ENCODE results near the gene MAP4K1.
A peak's percentile ranks its signal among the peaks of the same experiment; 100 is the strongest.
"Not testable (repeated sequence)": the region's sequence is repeated elsewhere in the genome, so short reads cannot be mapped to it uniquely, and the experiment has no call there.

Gene MAP4K1

DNA sequence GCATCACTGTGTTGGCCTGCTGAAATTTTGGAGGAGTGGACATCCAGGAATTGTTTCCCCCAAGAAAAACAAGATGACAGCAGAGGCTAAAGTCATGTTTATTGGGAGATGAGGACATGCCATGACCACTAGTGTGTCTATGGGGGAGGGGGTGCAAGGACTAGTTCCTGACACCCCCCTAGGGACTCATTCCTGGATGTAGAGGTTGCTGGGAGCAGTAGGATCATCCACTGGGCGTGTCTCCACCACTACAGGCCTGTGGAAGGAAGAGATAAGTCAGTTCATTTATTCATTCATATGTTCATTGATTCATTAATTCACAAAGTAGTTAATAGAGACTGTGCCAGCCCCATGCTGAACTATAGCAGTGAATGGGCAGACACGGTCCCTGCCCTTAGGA is 30.2 kb downstream of the MAP4K1 start:
- Histone ChIP-seq H3K36me3 (ENCODE audit: insufficient read depth, low read length) (no peaks in the 10 kb centered on the region), H3K9ac (ENCODE audit: low read depth, low read length) (no peak overlapping the region), H3K4me1 (ENCODE audit: insufficient read depth, low read length) (no peaks in the 10 kb centered on the region), H3K9me3 (ENCODE audit: control insufficient read depth, insufficient read depth, low read length) (no peaks in the 10 kb centered on the region)

DNA sequence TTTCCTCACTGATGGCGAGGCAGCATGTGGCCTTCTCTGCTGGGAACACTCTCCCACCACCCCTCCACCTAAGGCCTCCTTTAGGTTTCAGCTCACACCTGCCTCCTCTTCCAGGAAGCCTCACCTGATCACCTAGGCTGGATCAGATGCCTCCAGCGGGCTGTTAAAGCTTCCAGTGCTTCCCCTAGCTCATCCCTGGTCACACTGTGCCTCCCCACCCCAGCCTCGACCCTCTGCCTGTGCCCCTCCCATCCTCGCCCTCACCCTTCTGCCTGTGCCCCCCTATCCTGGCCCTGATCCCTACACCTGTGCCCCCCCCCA is 33.8 kb downstream of the MAP4K1 start:
- Histone ChIP-seq H3K4me1 (ENCODE audit: insufficient read depth, low read length) (no peaks in the 10 kb centered on the region), H3K36me3 (ENCODE audit: insufficient read depth, low read length) (no peaks in the 10 kb centered on the region), H3K9ac (ENCODE audit: low read depth, low read length) (no peak overlapping the region), H3K9me3 (ENCODE audit: control insufficient read depth, insufficient read depth, low read length) (no peaks in the 10 kb centered on the region)

- H3K9me3 ChIP-seq (ENCODE audit: control insufficient read depth, insufficient read depth, low read length) = no peaks in the 10 kb centered on the region
- no peak overlapping the region for H3K9ac ChIP-seq (ENCODE audit: low read depth, low read length)
- no peaks in the 10 kb centered on the region for H3K4me1 ChIP-seq (ENCODE audit: insufficient read depth, low read length)
- H3K36me3 ChIP-seq (ENCODE audit: insufficient read depth, low read length) = no peaks in the 10 kb centered on the region
Measured at GRCh38 chr19:38583219-38583984, 34.4 kb downstream of the MAP4K1 start.

- no peaks in the 10 kb centered on the region for H3K9me3 ChIP-seq (ENCODE audit: control insufficient read depth, insufficient read depth, low read length)
- H3K4me1 ChIP-seq (ENCODE audit: insufficient read depth, low read length) = no peaks in the 10 kb centered on the region
- no peaks in the 10 kb centered on the region for H3K36me3 ChIP-seq (ENCODE audit: insufficient read depth, low read length)
- H3K9ac ChIP-seq (ENCODE audit: low read depth, low read length) = no peak overlapping the region
Measured at GRCh38 chr19:38580080-38580479, 37.7 kb downstream of the MAP4K1 start.

DNA sequence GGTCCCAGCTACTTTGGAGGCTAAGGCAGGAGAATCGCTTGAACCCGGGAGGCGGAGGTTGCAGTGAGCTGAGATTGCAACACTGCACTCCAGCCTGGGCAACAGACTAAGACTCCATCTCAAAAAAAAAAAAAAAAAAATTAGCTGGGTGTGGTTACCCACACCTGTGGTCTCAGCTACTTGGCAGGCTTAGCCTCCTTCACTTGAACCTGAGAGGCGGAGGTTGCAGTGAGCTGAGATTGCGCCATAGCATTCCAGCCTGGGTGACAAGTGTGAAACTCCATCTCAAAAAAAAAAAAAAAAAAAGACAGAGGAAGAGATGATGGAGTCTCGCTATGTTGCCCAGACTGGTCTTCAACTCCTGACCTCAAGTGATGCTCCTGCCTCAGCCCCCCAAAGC is 38.4 kb downstream of the MAP4K1 start:
- H3K4me1 ChIP-seq (ENCODE audit: insufficient read depth, low read length); H3K9me3 ChIP-seq (ENCODE audit: control insufficient read depth, insufficient read depth, low read length); H3K9ac ChIP-seq (ENCODE audit: low read depth, low read length); H3K36me3 ChIP-seq (ENCODE audit: insufficient read depth, low read length): not testable (repeated sequence)

DNA sequence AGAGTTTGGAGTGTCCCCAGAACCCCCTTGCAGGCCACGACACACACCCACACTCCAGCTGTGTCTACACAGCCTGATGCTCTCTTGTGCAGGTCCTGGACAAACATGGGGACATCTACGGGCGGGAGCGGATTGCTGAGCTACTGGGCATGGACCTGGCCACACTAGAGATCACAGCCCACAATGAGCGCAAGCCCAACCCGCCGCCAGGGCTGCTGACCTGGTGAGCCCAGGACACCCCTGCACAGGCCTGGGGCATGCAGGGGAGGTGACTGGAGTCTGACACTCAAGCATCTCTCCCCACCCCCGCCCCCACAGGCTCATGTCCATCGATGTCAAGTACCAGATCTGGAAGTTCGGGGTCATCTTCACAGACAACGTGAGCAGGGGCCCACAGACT is 39.9 kb downstream of the MAP4K1 start:
- H3K9ac ChIP-seq (ENCODE audit: low read depth, low read length) = no peak overlapping the region
- H3K9me3 ChIP-seq (ENCODE audit: control insufficient read depth, insufficient read depth, low read length) = no peaks in the 10 kb centered on the region
- H3K4me1 ChIP-seq (ENCODE audit: insufficient read depth, low read length) = no peaks in the 10 kb centered on the region
- H3K36me3 ChIP-seq (ENCODE audit: insufficient read depth, low read length) = no peaks in the 10 kb centered on the region

DNA sequence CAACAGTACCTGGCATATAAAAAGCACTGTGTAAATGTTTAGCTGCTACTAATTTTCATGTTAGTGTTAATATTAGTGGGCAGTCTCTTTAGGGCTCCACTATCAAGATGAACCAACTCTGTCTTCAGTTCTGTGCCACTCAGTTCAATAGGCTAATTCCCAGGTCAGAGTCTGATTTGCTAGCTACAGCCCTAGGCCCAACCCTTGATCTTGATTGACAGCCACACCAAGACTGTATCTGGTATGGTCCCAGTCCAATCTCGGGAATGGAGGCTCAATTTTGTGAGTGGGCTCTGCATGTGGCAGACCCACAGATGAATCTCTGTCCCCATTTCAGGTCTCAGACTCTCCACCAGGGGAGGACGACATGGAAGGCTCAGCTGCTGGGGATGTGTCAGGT is 46.1 kb downstream of the MAP4K1 start:
- no peak overlapping the region for H3K9ac ChIP-seq (ENCODE audit: low read depth, low read length)
- H3K9me3 ChIP-seq (ENCODE audit: control insufficient read depth, insufficient read depth, low read length) = no peaks in the 10 kb centered on the region
- no peaks in the 10 kb centered on the region for H3K36me3 ChIP-seq (ENCODE audit: insufficient read depth, low read length)
- no peaks in the 10 kb centered on the region for H3K4me1 ChIP-seq (ENCODE audit: insufficient read depth, low read length)

- H3K36me3 ChIP-seq (ENCODE audit: insufficient read depth, low read length) = no peaks in the 10 kb centered on the region
- H3K9me3 ChIP-seq (ENCODE audit: control insufficient read depth, insufficient read depth, low read length) = no peaks in the 10 kb centered on the region
- no peaks in the 10 kb centered on the region for H3K4me1 ChIP-seq (ENCODE audit: insufficient read depth, low read length)
- no peak overlapping the region for H3K9ac ChIP-seq (ENCODE audit: low read depth, low read length)
Measured at GRCh38 chr19:38569368-38569983, 48.3 kb downstream of the MAP4K1 start.

- peak overlapping the region; percentile 24; the same call in 1 of the 2 replicates for H3K9ac ChIP-seq (ENCODE audit: low read depth, low read length)
- 0 out of 2 replicates have a peak, but pooled peaks cover 3% of the 10 kb centered on the region for H3K36me3 ChIP-seq (ENCODE audit: insufficient read depth, low read length)
- H3K9me3 ChIP-seq (ENCODE audit: control insufficient read depth, insufficient read depth, low read length) = no peaks in the 10 kb centered on the region
- no peaks in the 10 kb centered on the region for H3K4me1 ChIP-seq (ENCODE audit: insufficient read depth, low read length)
Measured at GRCh38 chr19:38565691-38566105, 52.1 kb downstream of the MAP4K1 start.

- no peaks in the 10 kb centered on the region for H3K9me3 ChIP-seq (ENCODE audit: control insufficient read depth, insufficient read depth, low read length)
- H3K4me1 ChIP-seq (ENCODE audit: insufficient read depth, low read length) = no peaks in the 10 kb centered on the region
- 0 out of 2 replicates have a peak, but pooled peaks cover 3% of the 10 kb centered on the region for H3K36me3 ChIP-seq (ENCODE audit: insufficient read depth, low read length)
- H3K9ac ChIP-seq (ENCODE audit: low read depth, low read length) = peak overlapping the region; percentile 24; the same call in 1 of the 2 replicates
Measured at GRCh38 chr19:38564981-38565690, 52.6 kb downstream of the MAP4K1 start.

DNA sequence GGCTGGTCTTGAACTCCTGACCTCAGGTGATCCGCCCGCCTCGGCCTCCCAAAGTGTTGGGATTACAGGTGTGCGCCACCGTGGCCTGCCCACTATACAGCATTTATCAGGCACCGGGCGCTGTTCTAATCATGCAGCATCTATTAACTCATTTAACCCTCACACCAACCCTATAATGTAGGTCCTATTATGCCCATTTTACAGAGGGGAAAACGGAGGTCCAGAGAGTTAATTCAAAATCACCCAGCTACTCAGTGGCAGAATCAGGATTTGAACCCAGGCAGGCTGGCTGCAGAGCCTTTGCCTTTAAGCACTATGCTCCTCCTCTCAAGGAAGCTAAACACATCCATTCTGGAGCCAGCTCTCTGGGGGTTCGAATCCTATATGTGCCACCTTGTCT is 54.3 kb downstream of the MAP4K1 start:
- no peaks in the 10 kb centered on the region for H3K4me1 ChIP-seq (ENCODE audit: insufficient read depth, low read length)
- 0 out of 2 replicates have a peak, but pooled peaks cover 3% of the 10 kb centered on the region for H3K36me3 ChIP-seq (ENCODE audit: insufficient read depth, low read length)

DNA sequence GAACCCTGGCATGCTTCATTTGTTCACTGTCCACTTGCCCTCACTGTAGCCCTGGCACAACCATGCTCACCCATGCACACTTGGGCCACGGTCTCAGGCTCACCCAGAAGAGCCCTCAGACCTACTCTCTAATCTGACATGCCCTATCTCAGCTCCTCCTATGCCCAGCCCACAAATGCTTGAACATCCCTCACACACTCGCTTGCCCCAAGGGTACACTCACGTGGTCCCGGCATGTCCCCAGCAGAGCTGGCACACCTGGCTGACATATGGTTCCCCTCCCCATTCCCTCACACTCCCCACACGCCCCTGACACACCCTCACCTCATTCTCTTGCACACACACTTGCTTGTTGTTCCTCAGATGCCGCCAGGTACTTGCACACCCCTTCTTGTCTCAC is 55.7 kb downstream of the MAP4K1 start:
- Histone ChIP-seq H3K9me3 (ENCODE audit: control insufficient read depth, insufficient read depth, low read length) (no peaks in the 10 kb centered on the region), H3K4me1 (ENCODE audit: insufficient read depth, low read length) (no peaks in the 10 kb centered on the region), H3K9ac (ENCODE audit: low read depth, low read length) (no peak overlapping the region)

More for the DNA sequence above, 54.3 kb downstream of the MAP4K1 start:
- Histone ChIP-seq H3K9ac (ENCODE audit: low read depth, low read length) (no peak overlapping the region), H3K9me3 (ENCODE audit: control insufficient read depth, insufficient read depth, low read length) (no peaks in the 10 kb centered on the region)

GRCh38 chr19:38561658-38562057 is 56.1 kb downstream of the MAP4K1 start:
- no peak overlapping the region for H3K9ac ChIP-seq (ENCODE audit: low read depth, low read length)
- H3K4me1 ChIP-seq (ENCODE audit: insufficient read depth, low read length) = no peaks in the 10 kb centered on the region
- H3K36me3 ChIP-seq (ENCODE audit: insufficient read depth, low read length) = 0 out of 2 replicates have a peak, but pooled peaks cover 3% of the 10 kb centered on the region
- H3K9me3 ChIP-seq (ENCODE audit: control insufficient read depth, insufficient read depth, low read length) = no peaks in the 10 kb centered on the region

More for the DNA sequence above, 55.7 kb downstream of the MAP4K1 start:
- H3K36me3 ChIP-seq (ENCODE audit: insufficient read depth, low read length) = 0 out of 2 replicates have a peak, but pooled peaks cover 3% of the 10 kb centered on the region

DNA sequence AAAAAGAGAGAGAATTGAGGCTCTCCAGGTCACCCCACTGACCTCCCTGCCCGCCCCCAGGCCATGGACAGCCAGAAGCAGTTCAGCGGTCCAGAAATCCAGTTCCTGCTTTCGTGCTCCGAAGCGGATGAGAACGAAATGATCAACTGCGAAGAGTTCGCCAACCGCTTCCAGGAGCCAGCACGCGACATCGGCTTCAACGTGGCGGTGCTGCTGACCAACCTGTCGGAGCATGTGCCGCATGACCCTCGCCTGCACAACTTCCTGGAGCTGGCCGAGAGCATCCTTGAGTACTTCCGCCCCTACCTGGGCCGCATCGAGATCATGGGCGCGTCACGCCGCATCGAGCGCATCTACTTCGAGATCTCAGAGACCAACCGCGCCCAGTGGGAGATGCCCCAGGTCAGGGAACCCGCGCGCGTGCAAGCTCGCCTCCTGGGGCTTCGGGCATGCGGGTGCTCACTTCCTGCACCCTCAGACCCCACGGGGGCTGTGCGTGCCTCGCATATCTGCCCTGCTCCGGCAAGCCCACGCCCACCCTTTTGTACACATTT is 56.6 kb downstream of the MAP4K1 start:
- Histone ChIP-seq H3K9ac (ENCODE audit: low read depth, low read length) (no peak overlapping the region), H3K4me1 (ENCODE audit: insufficient read depth, low read length) (no peaks in the 10 kb centered on the region), H3K36me3 (ENCODE audit: insufficient read depth, low read length) (0 out of 2 replicates have a peak, but pooled peaks cover 3% of the 10 kb centered on the region), H3K9me3 (ENCODE audit: control insufficient read depth, insufficient read depth, low read length) (no peaks in the 10 kb centered on the region)
